ENCODE results near the gene PRKCH.

PRKCH gene

GRCh38 chr14:61401461-61401860, 80.1 kb downstream of the PRKCH start:
- Histone ChIP-seq H4K8ac (ENCODE audit: low read depth, low read length) (no peak overlapping the region), H3K79me2 (ENCODE audit: control insufficient read depth, insufficient read depth, low read length) (no peaks in the 10 kb centered on the region), H3K79me1 (ENCODE audit: low read length) (no peaks in the 10 kb centered on the region), H3K27ac (ENCODE audit: low read depth, low read length) (no peak overlapping the region), H4K5ac (ENCODE audit: low read length) (no peak overlapping the region), H3K4ac (ENCODE audit: low read depth, low read length) (no peak overlapping the region), H3K23ac (ENCODE audit: low read length) (no peak overlapping the region), H3K4me3 (ENCODE audit: low read length) (no peak overlapping the region), H3K36me3 (ENCODE audit: control insufficient read depth, insufficient read depth, low read length) (no peaks in the 10 kb centered on the region), H2BK15ac (replicated peaks; ENCODE audit: low read depth) (no peak overlapping the region), H2BK5ac (ENCODE audit: low read length) (no peak overlapping the region), H2AK5ac (ENCODE audit: low read length) (no peak overlapping the region), H3K4me1 (ENCODE audit: control insufficient read depth, low read depth, low read length) (peaks cover 5% of the 10 kb centered on the region), H3K4me2 (ENCODE audit: low read length) (no peak overlapping the region), H3K18ac (ENCODE audit: low read length) (no peak overlapping the region), H3K56ac (ENCODE audit: low read length) (no peak overlapping the region), H3K9ac (ENCODE audit: low read length) (no peak overlapping the region), H2BK120ac (ENCODE audit: low read depth, low read length) (no peak overlapping the region), H3K27me3 (ENCODE audit: insufficient read depth, low read length, poor library complexity) (no peaks in the 10 kb centered on the region)
- no peak for DNase-seq
- WGBS (ENCODE audit: extremely low coverage, insufficient coverage, low lambda C conversion rate), result no CpG with 5 or more reads among the region's 2 CpGs

- Histone ChIP-seq H2BK15ac (replicated peaks; ENCODE audit: low read depth) (no peak overlapping the region), H3K18ac (ENCODE audit: low read length) (no peak overlapping the region), H3K4me1 (ENCODE audit: control insufficient read depth, low read depth, low read length) (peaks cover 7% of the 10 kb centered on the region), H3K79me2 (ENCODE audit: control insufficient read depth, insufficient read depth, low read length) (no peaks in the 10 kb centered on the region), H2BK5ac (ENCODE audit: low read length) (no peak overlapping the region), H3K36me3 (ENCODE audit: control insufficient read depth, insufficient read depth, low read length) (no peaks in the 10 kb centered on the region), H2BK120ac (ENCODE audit: low read depth, low read length) (no peak overlapping the region), H4K8ac (ENCODE audit: low read depth, low read length) (no peak overlapping the region), H4K5ac (ENCODE audit: low read length) (no peak overlapping the region), H3K4me2 (ENCODE audit: low read length) (no peak overlapping the region), H3K23ac (ENCODE audit: low read length) (no peak overlapping the region), H3K56ac (ENCODE audit: low read length) (no peak overlapping the region), H3K27ac (ENCODE audit: low read depth, low read length) (no peak overlapping the region), H3K27me3 (ENCODE audit: insufficient read depth, low read length, poor library complexity) (no peaks in the 10 kb centered on the region), H3K9ac (ENCODE audit: low read length) (no peak overlapping the region), H2AK5ac (ENCODE audit: low read length) (no peak overlapping the region), H3K4ac (ENCODE audit: low read depth, low read length) (peak overlapping the region; percentile 31), H3K79me1 (ENCODE audit: low read length) (no peaks in the 10 kb centered on the region), H3K4me3 (ENCODE audit: low read length) (no peak overlapping the region)
- no CpG with 5 or more reads among the region's 2 CpGs for WGBS (ENCODE audit: extremely low coverage, insufficient coverage, low lambda C conversion rate)
- DNase-seq, result no peak
These were observed 82.0 kb downstream of the PRKCH start for GRCh38 chr14:61403411-61403810.

DNA sequence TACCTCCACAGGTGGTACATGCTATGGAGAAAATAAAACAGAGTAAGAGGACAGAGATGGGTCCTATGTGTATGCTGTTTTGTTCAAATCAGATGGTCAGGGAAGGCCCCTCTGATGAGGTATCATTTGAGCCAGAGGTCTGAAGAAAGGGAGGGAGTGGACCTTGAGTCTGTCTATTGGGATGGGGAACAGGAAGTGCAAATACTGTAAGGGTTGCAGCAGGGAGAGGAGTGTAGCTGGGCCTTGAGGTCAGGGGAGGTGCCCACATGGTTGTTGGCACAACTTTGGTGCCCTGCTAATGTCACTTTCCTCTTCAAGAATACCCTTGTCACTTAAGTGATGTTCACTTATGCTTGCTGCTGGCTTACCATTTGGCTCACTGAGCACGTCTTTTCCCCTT, 83.3 kb downstream of the PRKCH start:
- DNase-seq, result no peak
- Histone ChIP-seq H3K4ac (ENCODE audit: low read depth, low read length) (no peak overlapping the region), H3K4me3 (ENCODE audit: low read length) (no peak overlapping the region), H3K56ac (ENCODE audit: low read length) (no peak overlapping the region), H3K23ac (ENCODE audit: low read length) (no peak overlapping the region), H4K5ac (ENCODE audit: low read length) (no peak overlapping the region), H3K4me1 (ENCODE audit: control insufficient read depth, low read depth, low read length) (peaks cover 7% of the 10 kb centered on the region), H3K9ac (ENCODE audit: low read length) (no peak overlapping the region), H3K79me2 (ENCODE audit: control insufficient read depth, insufficient read depth, low read length) (no peaks in the 10 kb centered on the region), H3K4me2 (ENCODE audit: low read length) (no peak overlapping the region), H2BK120ac (ENCODE audit: low read depth, low read length) (no peak overlapping the region), H2AK5ac (ENCODE audit: low read length) (no peak overlapping the region), H3K36me3 (ENCODE audit: control insufficient read depth, insufficient read depth, low read length) (no peaks in the 10 kb centered on the region), H4K8ac (ENCODE audit: low read depth, low read length) (no peak overlapping the region), H2BK5ac (ENCODE audit: low read length) (no peak overlapping the region), H2BK15ac (replicated peaks; ENCODE audit: low read depth) (no peak overlapping the region), H3K27ac (ENCODE audit: low read depth, low read length) (no peak overlapping the region), H3K27me3 (ENCODE audit: insufficient read depth, low read length, poor library complexity) (no peaks in the 10 kb centered on the region), H3K79me1 (ENCODE audit: low read length) (no peaks in the 10 kb centered on the region), H3K18ac (ENCODE audit: low read length) (no peak overlapping the region)
- no CpG with 5 or more reads among the region's 1 CpG for WGBS (ENCODE audit: extremely low coverage, insufficient coverage, low lambda C conversion rate)

GRCh38 chr14:61406198-61406597, 84.8 kb downstream of the PRKCH start:
- Histone ChIP-seq H3K4me3 (ENCODE audit: low read length) (no peak overlapping the region), H2BK15ac (replicated peaks; ENCODE audit: low read depth) (no peak overlapping the region), H3K27me3 (ENCODE audit: insufficient read depth, low read length, poor library complexity) (no peaks in the 10 kb centered on the region), H3K4me2 (ENCODE audit: low read length) (no peak overlapping the region), H3K23ac (ENCODE audit: low read length) (no peak overlapping the region), H3K4me1 (ENCODE audit: control insufficient read depth, low read depth, low read length) (peaks cover 7% of the 10 kb centered on the region), H3K79me1 (ENCODE audit: low read length) (no peaks in the 10 kb centered on the region), H3K56ac (ENCODE audit: low read length) (no peak overlapping the region), H3K79me2 (ENCODE audit: control insufficient read depth, insufficient read depth, low read length) (no peaks in the 10 kb centered on the region), H2BK5ac (ENCODE audit: low read length) (no peak overlapping the region), H3K36me3 (ENCODE audit: control insufficient read depth, insufficient read depth, low read length) (no peaks in the 10 kb centered on the region), H3K4ac (ENCODE audit: low read depth, low read length) (no peak overlapping the region), H4K5ac (ENCODE audit: low read length) (no peak overlapping the region), H2AK5ac (ENCODE audit: low read length) (no peak overlapping the region), H3K9ac (ENCODE audit: low read length) (no peak overlapping the region), H4K8ac (ENCODE audit: low read depth, low read length) (no peak overlapping the region), H3K27ac (ENCODE audit: low read depth, low read length) (no peak overlapping the region), H3K18ac (ENCODE audit: low read length) (no peak overlapping the region), H2BK120ac (ENCODE audit: low read depth, low read length) (no peak overlapping the region)
- DNase-seq, result peak; percentile 84
- WGBS (ENCODE audit: extremely low coverage, insufficient coverage, low lambda C conversion rate), result no CpG with 5 or more reads among the region's 4 CpGs

- H3K79me1 ChIP-seq (ENCODE audit: low read length), result no peaks in the 10 kb centered on the region
- no peaks in the 10 kb centered on the region for H3K36me3 ChIP-seq (ENCODE audit: control insufficient read depth, insufficient read depth, low read length)
- no peak overlapping the region for H3K56ac ChIP-seq (ENCODE audit: low read length)
- H3K4ac ChIP-seq (ENCODE audit: low read depth, low read length), result peak overlapping the region; percentile 28
- H2AK5ac ChIP-seq (ENCODE audit: low read length), result no peak overlapping the region
- peak overlapping the region; percentile 15 for H3K27ac ChIP-seq (ENCODE audit: low read depth, low read length)
- WGBS (ENCODE audit: extremely low coverage, insufficient coverage, low lambda C conversion rate), result no CpG with 5 or more reads among the region's 6 CpGs
- H3K79me2 ChIP-seq (ENCODE audit: control insufficient read depth, insufficient read depth, low read length), result no peaks in the 10 kb centered on the region
- H4K5ac ChIP-seq (ENCODE audit: low read length), result no peak overlapping the region
- H4K8ac ChIP-seq (ENCODE audit: low read depth, low read length), result no peak overlapping the region
- H2BK15ac ChIP-seq (replicated peaks; ENCODE audit: low read depth), result no peak overlapping the region
- H2BK120ac ChIP-seq (ENCODE audit: low read depth, low read length), result no peak overlapping the region
- peak; percentile 73 for DNase-seq
- no peak overlapping the region for H3K18ac ChIP-seq (ENCODE audit: low read length)
- no peak overlapping the region for H3K23ac ChIP-seq (ENCODE audit: low read length)
- no peak overlapping the region for H2BK5ac ChIP-seq (ENCODE audit: low read length)
- H3K4me1 ChIP-seq (ENCODE audit: control insufficient read depth, low read depth, low read length), result peaks cover 7% of the 10 kb centered on the region
- H3K9ac ChIP-seq (ENCODE audit: low read length), result no peak overlapping the region
- no peak overlapping the region for H3K4me2 ChIP-seq (ENCODE audit: low read length)
- no peaks in the 10 kb centered on the region for H3K27me3 ChIP-seq (ENCODE audit: insufficient read depth, low read length, poor library complexity)
- no peak overlapping the region for H3K4me3 ChIP-seq (ENCODE audit: low read length)
These were observed 85.3 kb downstream of the PRKCH start for GRCh38 chr14:61406675-61407074.

GRCh38 chr14:61408498-61408897, 87.1 kb downstream of the PRKCH start:
- H3K4me2 ChIP-seq (ENCODE audit: low read length), result no peak overlapping the region
- no peak for DNase-seq
- no peak overlapping the region for H4K8ac ChIP-seq (ENCODE audit: low read depth, low read length)
- H3K4me3 ChIP-seq (ENCODE audit: low read length), result no peak overlapping the region
- H2BK120ac ChIP-seq (ENCODE audit: low read depth, low read length), result no peak overlapping the region
- H3K79me1 ChIP-seq (ENCODE audit: low read length), result no peaks in the 10 kb centered on the region
- H3K36me3 ChIP-seq (ENCODE audit: control insufficient read depth, insufficient read depth, low read length), result no peaks in the 10 kb centered on the region
- H3K9ac ChIP-seq (ENCODE audit: low read length), result no peak overlapping the region
- H3K23ac ChIP-seq (ENCODE audit: low read length), result no peak overlapping the region
- no peak overlapping the region for H2BK5ac ChIP-seq (ENCODE audit: low read length)
- H3K27me3 ChIP-seq (ENCODE audit: insufficient read depth, low read length, poor library complexity), result no peaks in the 10 kb centered on the region
- H3K4me1 ChIP-seq (ENCODE audit: control insufficient read depth, low read depth, low read length), result peaks cover 7% of the 10 kb centered on the region
- no peak overlapping the region for H3K4ac ChIP-seq (ENCODE audit: low read depth, low read length)
- H4K5ac ChIP-seq (ENCODE audit: low read length), result no peak overlapping the region
- H2AK5ac ChIP-seq (ENCODE audit: low read length), result no peak overlapping the region
- no CpG with 5 or more reads among the region's 6 CpGs for WGBS (ENCODE audit: extremely low coverage, insufficient coverage, low lambda C conversion rate)
- H3K79me2 ChIP-seq (ENCODE audit: control insufficient read depth, insufficient read depth, low read length), result no peaks in the 10 kb centered on the region
- no peak overlapping the region for H3K18ac ChIP-seq (ENCODE audit: low read length)
- no peak overlapping the region for H3K56ac ChIP-seq (ENCODE audit: low read length)
- no peak overlapping the region for H2BK15ac ChIP-seq (replicated peaks; ENCODE audit: low read depth)
- no peak overlapping the region for H3K27ac ChIP-seq (ENCODE audit: low read depth, low read length)
